ENCODE results near the gene TEX28. TPM values are rescaled to one million over a fixed set of nuclear protein-coding genes. Genes with fewer than 3 reads are reported as not detected.
"Not testable (repeated sequence)": the region's sequence is repeated elsewhere in the genome, so short reads cannot be mapped to it uniquely, and the experiment has no call there.

TEX28 gene
- total RNA-seq, 1 donor from 2014 or later = not detected

DNA sequence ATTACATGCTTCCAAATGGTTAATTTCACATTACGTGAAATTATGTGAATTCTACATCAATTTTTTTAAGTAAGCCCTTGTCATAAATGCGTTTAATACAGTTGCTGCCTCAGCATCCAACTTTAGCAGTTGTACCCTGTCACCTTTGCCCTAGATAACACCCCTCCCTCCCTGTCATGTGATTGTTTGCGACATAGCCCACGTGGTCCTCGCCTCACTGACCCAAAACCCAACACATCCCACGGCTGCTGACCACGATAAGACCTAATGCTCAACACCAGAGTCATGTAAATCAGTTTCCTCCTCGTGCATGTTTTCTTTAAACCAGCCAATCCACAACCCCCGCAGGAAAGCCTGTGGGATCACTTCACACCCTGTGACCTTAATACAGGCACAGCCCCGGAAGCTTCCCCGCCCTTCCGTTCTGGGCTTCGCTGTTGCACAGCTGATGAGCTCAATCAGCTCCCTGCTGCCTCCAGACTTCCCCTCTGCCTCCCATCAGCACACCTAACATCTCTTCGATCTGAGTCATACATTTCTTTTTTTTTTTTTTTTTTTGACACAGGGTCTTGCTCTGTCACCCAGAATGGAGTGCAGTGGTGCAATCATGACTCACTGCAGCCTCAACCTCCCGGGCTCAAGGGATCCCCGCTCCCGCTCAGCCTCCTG is 47.4 kb downstream of the TEX28 start:
- DNase-seq = not testable (repeated sequence)

DNA sequence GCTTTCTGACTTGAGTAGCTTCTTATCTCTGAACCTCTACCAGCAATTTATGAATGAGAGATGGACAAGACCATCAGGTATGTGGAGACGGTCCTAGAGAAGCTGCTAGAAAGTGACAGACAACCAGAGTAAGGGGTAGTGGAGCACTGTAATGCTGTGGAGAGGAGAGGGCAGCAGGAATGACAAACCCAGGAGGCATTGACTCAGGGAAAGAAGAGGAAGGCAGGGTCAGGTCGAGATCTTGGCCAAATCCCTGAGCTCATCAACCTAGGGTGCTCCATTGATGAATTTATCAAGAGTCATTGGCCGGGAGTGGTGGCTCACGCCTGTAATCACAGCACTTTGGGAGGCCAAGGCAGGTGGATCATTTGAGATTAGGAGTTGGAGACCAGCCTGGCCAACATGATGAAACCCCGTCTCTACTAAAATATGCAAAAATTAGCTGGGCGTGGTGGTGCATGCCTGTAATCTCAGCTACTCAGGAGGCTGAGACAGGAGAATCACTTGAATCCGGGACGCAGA is 54.9 kb downstream of the TEX28 start:
- DNase-seq = peak; percentile 0

DNA sequence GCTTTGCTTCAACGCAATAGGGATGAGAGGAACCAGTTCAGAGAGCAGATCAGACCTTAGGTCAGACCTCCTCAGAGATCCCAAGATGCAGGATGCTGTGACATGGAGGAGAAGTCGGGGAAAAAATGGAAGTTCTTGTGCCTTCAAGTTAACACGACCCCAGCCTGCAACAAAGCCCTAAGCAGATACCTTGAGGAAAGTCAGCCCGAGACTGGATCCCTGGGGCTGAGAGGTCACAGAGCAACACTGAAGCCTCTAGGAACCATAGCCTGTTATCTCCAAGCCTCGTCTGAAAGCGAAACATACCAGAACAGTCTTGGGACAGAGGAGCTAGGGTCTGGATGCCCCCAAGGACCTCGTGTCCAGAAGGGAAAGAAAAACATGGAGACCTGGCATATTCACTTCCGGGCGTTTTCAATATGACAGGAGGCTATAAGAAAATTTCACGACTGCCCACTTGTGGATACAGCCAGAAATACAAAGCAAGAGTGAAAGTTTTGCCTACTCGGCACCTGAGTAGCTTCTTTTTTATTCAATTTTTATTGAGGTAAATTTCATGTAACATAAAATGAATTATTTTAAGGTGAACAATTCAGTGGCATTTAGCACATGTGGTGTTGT is 55.9 kb downstream of the TEX28 start:
- not testable (repeated sequence) for DNase-seq

DNA sequence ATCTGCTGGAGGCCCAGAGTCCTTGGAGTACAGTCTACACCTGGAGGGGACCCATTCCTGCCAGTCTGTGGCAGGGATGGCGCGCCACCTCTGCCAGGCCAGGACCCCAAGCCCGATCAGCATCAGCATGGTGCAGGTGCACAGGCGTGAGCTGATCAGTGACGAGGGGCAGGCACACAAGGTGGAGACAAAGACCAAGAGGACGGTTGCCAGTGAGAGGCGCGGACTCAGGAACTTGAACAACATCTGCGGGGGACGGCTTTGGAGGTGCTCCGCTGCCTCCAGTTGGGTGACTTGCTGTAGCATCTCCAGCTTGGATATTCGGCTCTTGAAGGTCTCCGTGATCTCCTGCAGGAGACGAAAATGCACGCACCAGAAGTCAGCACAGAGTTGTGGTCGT is 61.3 kb downstream of the TEX28 start:
- not testable (repeated sequence) for DNase-seq

DNA sequence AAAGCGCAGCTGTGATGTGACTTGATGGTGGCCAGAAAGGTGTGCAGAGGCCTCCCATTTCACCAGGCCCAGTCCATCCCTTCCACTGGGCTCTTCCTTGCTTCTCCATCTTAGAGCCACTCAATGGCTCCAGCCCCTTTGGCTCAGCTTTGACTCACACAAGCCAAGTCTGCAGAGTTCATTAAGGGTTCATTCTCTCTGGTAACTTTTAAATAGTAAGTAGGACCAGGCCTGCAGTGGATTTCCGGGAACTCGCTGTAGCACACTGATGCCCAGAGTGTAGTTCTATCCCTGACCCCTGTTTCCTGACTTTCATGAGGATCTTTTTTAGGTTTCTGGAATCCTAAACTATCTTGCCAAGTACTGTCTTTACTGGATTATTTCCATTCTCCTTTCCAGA is 63.5 kb downstream of the TEX28 start:
- not testable (repeated sequence) for DNase-seq

DNA sequence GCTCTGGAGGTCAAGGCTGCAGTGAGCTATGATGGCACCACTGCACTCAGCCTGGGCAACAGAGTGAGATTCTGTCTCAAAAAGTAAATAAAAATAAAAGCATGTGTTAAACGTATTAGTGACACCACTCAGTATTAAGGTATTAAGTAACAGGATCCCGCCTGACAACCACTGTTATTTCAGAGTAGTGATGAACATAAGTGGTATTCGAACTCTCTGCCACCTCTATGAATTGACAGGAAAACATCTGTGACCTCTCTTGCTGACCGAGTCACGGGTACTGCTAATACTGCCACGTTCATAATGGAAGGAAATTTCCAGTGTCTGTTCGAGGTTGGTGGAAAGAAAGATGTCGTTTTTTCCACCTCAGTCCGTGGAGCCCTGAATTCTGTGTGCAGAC is 68.2 kb downstream of the TEX28 start:
- not testable (repeated sequence) for DNase-seq

DNA sequence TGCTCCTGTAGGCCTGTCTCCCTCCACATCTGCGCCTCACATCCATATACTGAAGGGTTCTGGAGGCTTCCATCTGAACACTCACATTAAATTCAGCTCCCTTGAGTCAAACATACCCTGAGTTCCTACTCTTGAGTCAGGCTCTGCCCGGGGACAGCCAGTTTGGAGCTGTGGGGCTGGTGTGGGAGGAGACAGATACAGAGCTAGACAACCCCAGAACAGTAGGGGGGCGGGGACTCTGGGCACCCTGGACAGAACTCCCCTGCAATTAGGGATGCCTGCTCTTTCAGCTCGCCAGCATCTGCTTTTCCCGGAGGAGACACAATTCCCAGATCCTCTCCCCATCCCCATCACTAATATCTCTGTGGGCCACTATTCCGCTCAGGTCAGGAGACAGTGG is 69.6 kb downstream of the TEX28 start:
- not testable (repeated sequence) for DNase-seq

Other genes starting within 250 kb of the TEX28 start
- gene MECP2, start 197.4 kb downstream of the TEX28 start, total RNA-seq = 37.5 TPM
- gene OPN1LW, start 150.9 kb downstream of the TEX28 start, total RNA-seq = not detected
- not detected for gene OPN1MW, start 112.5 kb downstream of the TEX28 start, total RNA-seq
- gene OPN1MW2, start 75.4 kb downstream of the TEX28 start, total RNA-seq = not detected
- not detected for gene OPN1MW3, start 37.5 kb downstream of the TEX28 start, total RNA-seq
- gene TKTL1, start 671 bp upstream of the TEX28 start, total RNA-seq = 1.6 TPM
- gene FLNA, start 79.5 kb upstream of the TEX28 start, total RNA-seq = 406 TPM
- 23.1 TPM for gene EMD, start 84.2 kb upstream of the TEX28 start, total RNA-seq
- gene RPL10, start 103.3 kb upstream of the TEX28 start, total RNA-seq = 9,585 TPM
- 49.2 TPM for gene DNASE1L1, start 114.1 kb upstream of the TEX28 start, total RNA-seq
- 17.0 TPM for gene TAFAZZIN, start 116.4 kb upstream of the TEX28 start, total RNA-seq
- gene ATP6AP1, start 133.6 kb upstream of the TEX28 start, total RNA-seq = 81.8 TPM
- gene GDI1, start 142.0 kb upstream of the TEX28 start, total RNA-seq = 91.6 TPM
- 27.5 TPM for gene FAM50A, start 149.0 kb upstream of the TEX28 start, total RNA-seq
- 15.4 TPM for gene PLXNA3, start 163.2 kb upstream of the TEX28 start, total RNA-seq
- gene LAGE3, start 184.2 kb upstream of the TEX28 start, total RNA-seq = 23.8 TPM
- gene UBL4A, start 191.5 kb upstream of the TEX28 start, total RNA-seq = 71.7 TPM
- gene SLC10A3, start 195.5 kb upstream of the TEX28 start, total RNA-seq = 16.3 TPM
- 20.6 TPM for gene FAM3A, start 221.1 kb upstream of the TEX28 start, total RNA-seq

Data from tongue (tissue), 2 donors.